Progenitor cell of endocrine pancreas (in vitro differentiated cells): ENCODE data around the gene STT3A. TPM values are rescaled to one million over a fixed set of nuclear protein-coding genes. Genes with fewer than 3 reads are reported as not detected.

Source experiments
- DNase-seq: peaks from one replicate; pipeline ENCODE4 v3.0.0; 2021; ENCODE audit warnings: low spot score; ENCODE audit not compliant: unreplicated experiment
- H3K27ac Mint-ChIP-seq: 2 replicates; pipeline ENCODE4 v1.8.0; 2021; ENCODE audit warnings: mild to moderate bottlenecking, moderate library complexity, mixed read lengths
- H3K27me3 Mint-ChIP-seq: 2 replicates; pipeline ENCODE4 v1.8.0; 2021; ENCODE audit warnings: mixed read lengths
- H3K36me3 Mint-ChIP-seq: 2 replicates; pipeline ENCODE4 v1.8.0; 2022; ENCODE audit warnings: mixed read lengths; ENCODE audit not compliant: insufficient read depth
- H3K4me1 Mint-ChIP-seq: 2 replicates; pipeline ENCODE4 v1.8.0; 2021; ENCODE audit warnings: low read depth, mixed read lengths
- H3K4me3 Mint-ChIP-seq: 2 replicates; pipeline ENCODE4 v1.8.0; 2021; ENCODE audit warnings: low read depth, mild to moderate bottlenecking, moderate library complexity, mixed read lengths
- H3K9me3 Mint-ChIP-seq: 2 replicates; pipeline ENCODE4 v1.8.0; 2021; ENCODE audit warnings: low read depth, mixed read lengths
- CTCF ChIP-seq: fragments of 200-600 bp; sonication (generic); IDR thresholded peaks from one replicate; pipeline ENCODE4 v1.5.0; 2021; ENCODE audit warnings: antibody characterized with exemption, mild to moderate bottlenecking; ENCODE audit not compliant: unreplicated experiment
- total RNA-seq: library from RNA; stranded (reverse); gene quantifications from 2 replicates; pipeline ENCODE4 v1.2.1, GENCODE V29; 2021

STT3A gene
- total RNA-seq, 1 donor from 2014 or later: 162 TPM

- no peak overlapping the region for H3K27ac Mint-ChIP-seq
- peaks cover 12% of the 10 kb centered on the region for H3K36me3 Mint-ChIP-seq
- H3K27me3 Mint-ChIP-seq: no peaks in the 10 kb centered on the region
- peaks cover 11% of the 10 kb centered on the region for H3K4me1 Mint-ChIP-seq
- DNase-seq: no peak
- H3K9me3 Mint-ChIP-seq: no peaks in the 10 kb centered on the region
- no peak for TF ChIP-seq CTCF
- H3K4me3 Mint-ChIP-seq: no peak overlapping the region
Observed at GRCh38 chr11:125587480-125587879, 5.2 kb upstream of the STT3A start.

- H3K4me3 Mint-ChIP-seq: no peak overlapping the region
- H3K9me3 Mint-ChIP-seq: no peaks in the 10 kb centered on the region
- H3K36me3 Mint-ChIP-seq: peaks cover 9% of the 10 kb centered on the region
- no peak for TF ChIP-seq CTCF
- H3K27ac Mint-ChIP-seq: peak overlapping the region; percentile 80
- H3K27me3 Mint-ChIP-seq: no peaks in the 10 kb centered on the region
- peaks cover 17% of the 10 kb centered on the region for H3K4me1 Mint-ChIP-seq
- no peak for DNase-seq
Observed at GRCh38 chr11:125588505-125588904, 4.1 kb upstream of the STT3A start.

GRCh38 chr11:125591649-125592304 lies 875 bp upstream of the STT3A start:
- Mint-ChIP-seq H3K4me3 (peak overlapping the region; percentile 100), H3K4me1 (peaks cover 25% of the 10 kb centered on the region), H3K27me3 (no peaks in the 10 kb centered on the region), H3K9me3 (no peaks in the 10 kb centered on the region), H3K36me3 (peaks cover 7% of the 10 kb centered on the region), H3K27ac (peak overlapping the region; percentile 99)
- DNase-seq: peak; percentile 26
- TF ChIP-seq CTCF: no peak

GRCh38 chr11:125593114-125593820 lies 615 bp downstream of the STT3A start:
- Mint-ChIP-seq H3K4me1 (peaks cover 24% of the 10 kb centered on the region), H3K27ac (peak overlapping the region; percentile 99), H3K27me3 (no peaks in the 10 kb centered on the region), H3K36me3 (peaks cover 10% of the 10 kb centered on the region), H3K4me3 (peak overlapping the region; percentile 100), H3K9me3 (no peaks in the 10 kb centered on the region)
- no peak for DNase-seq
- TF ChIP-seq CTCF: no peak

GRCh38 chr11:125594958-125595357 lies 2.3 kb downstream of the STT3A start:
- H3K36me3 Mint-ChIP-seq: peaks cover 12% of the 10 kb centered on the region
- no peaks in the 10 kb centered on the region for H3K27me3 Mint-ChIP-seq
- H3K4me1 Mint-ChIP-seq: peaks cover 20% of the 10 kb centered on the region
- no peaks in the 10 kb centered on the region for H3K9me3 Mint-ChIP-seq
- TF ChIP-seq CTCF: no peak
- H3K4me3 Mint-ChIP-seq: peak overlapping the region; percentile 35
- DNase-seq: no peak
- H3K27ac Mint-ChIP-seq: no peak overlapping the region
